H9 (cell line): ENCODE results near the gene ERAL1. TPM values are rescaled to one million over a fixed set of nuclear protein-coding genes. Genes with fewer than 3 reads are reported as not detected.

ENCODE experiments used
- DNase-seq: peaks from one replicate; pipeline ENCODE4 v3.0.0-alpha.2; 2017
- H2AFZ ChIP-seq: one replicate; pipeline ENCODE4 v1.6.1; 2013; ENCODE audit warnings: mild to moderate bottlenecking, low read length, control low read depth, moderate library complexity
- H2AK5ac ChIP-seq: 2 replicates; pipeline ENCODE4 v1.6.1; 2013; ENCODE audit warnings: low read length, control low read depth, mixed read lengths; ENCODE audit not compliant: insufficient read length
- H2BK120ac ChIP-seq: one replicate; pipeline ENCODE4 v1.6.1; 2013; ENCODE audit warnings: low read depth, mild to moderate bottlenecking, low read length, control low read depth, inconsistent platforms; ENCODE audit not compliant: poor library complexity, severe bottlenecking
- H2BK12ac ChIP-seq: 2 replicates; pipeline ENCODE4 v1.6.1; 2013; ENCODE audit warnings: low read length, control low read depth, mixed read lengths, low read depth; ENCODE audit not compliant: insufficient read length
- H2BK15ac ChIP-seq: 2 replicates; pipeline ENCODE4 v1.6.1; 2013; ENCODE audit warnings: low read depth, low read length, control low read depth
- H2BK20ac ChIP-seq: one replicate; pipeline ENCODE4 v1.6.1; 2013; ENCODE audit warnings: low read depth, mild to moderate bottlenecking, low read length, control low read depth, inconsistent platforms; ENCODE audit not compliant: poor library complexity, severe bottlenecking
- H2BK5ac ChIP-seq: 2 replicates; pipeline ENCODE4 v1.6.1; 2013; ENCODE audit warnings: low read length, control low read depth, mixed read lengths; ENCODE audit not compliant: insufficient read length
- H3K14ac ChIP-seq: 2 replicates; pipeline ENCODE4 v1.6.1; 2013; ENCODE audit warnings: low read length, control low read depth; ENCODE audit not compliant: insufficient read depth
- H3K18ac ChIP-seq: 2 replicates; pipeline ENCODE4 v1.6.1; 2013; ENCODE audit warnings: low read depth, mild to moderate bottlenecking, mixed read lengths, low read length, control low read depth; ENCODE audit not compliant: insufficient read length
- H3K23ac ChIP-seq: 2 replicates; pipeline ENCODE4 v1.6.1; 2013; ENCODE audit warnings: low read length, control low read depth, mixed read lengths, low read depth; ENCODE audit not compliant: insufficient read length
- H3K23me2 ChIP-seq: 2 replicates; pipeline ENCODE4 v1.6.1; 2013; ENCODE audit warnings: low read depth, mild to moderate bottlenecking, mixed read lengths, low read length, control low read depth; ENCODE audit not compliant: insufficient read length, poor library complexity, severe bottlenecking
- H3K27ac ChIP-seq: 2 replicates; pipeline ENCODE4 v1.5.1; 2013; ENCODE audit warnings: low read length, control low read depth, mixed read lengths, low read depth; ENCODE audit not compliant: insufficient read length
- H3K27me3 ChIP-seq: 2 replicates; pipeline ENCODE4 v1.6.1; 2013; ENCODE audit warnings: low read length, control low read depth, inconsistent platforms; ENCODE audit not compliant: insufficient read depth
- H3K4ac ChIP-seq: 2 replicates; pipeline ENCODE4 v1.6.1; 2013; ENCODE audit warnings: low read depth, mild to moderate bottlenecking, control low read depth, inconsistent platforms, low read length, moderate library complexity
- H3K4me1 ChIP-seq: 2 replicates; pipeline ENCODE4 v1.6.1; 2013; ENCODE audit warnings: low read length, control low read depth, inconsistent platforms; ENCODE audit not compliant: insufficient read depth
- H3K4me2 ChIP-seq: 2 replicates; pipeline ENCODE4 v1.6.1; 2013; ENCODE audit warnings: low read length, control low read depth, mixed read lengths; ENCODE audit not compliant: insufficient read length, insufficient read depth
- H3K56ac ChIP-seq: 2 replicates; pipeline ENCODE4 v1.6.1; 2013; ENCODE audit warnings: low read depth, mild to moderate bottlenecking, mixed read lengths, low read length, control low read depth; ENCODE audit not compliant: insufficient read length
- H3K79me1 ChIP-seq: 2 replicates; pipeline ENCODE4 v1.6.1; 2013; ENCODE audit warnings: low read depth, mild to moderate bottlenecking, moderate library complexity, low read length, control low read depth, inconsistent platforms; ENCODE audit not compliant: insufficient read depth, poor library complexity, severe bottlenecking
- H3K79me2 ChIP-seq: 2 replicates; pipeline ENCODE4 v1.6.1; 2013; ENCODE audit warnings: low read length, control low read depth, inconsistent platforms; ENCODE audit not compliant: insufficient read depth
- H3K9ac ChIP-seq: 2 replicates; pipeline ENCODE4 v1.6.1; 2013; ENCODE audit warnings: low read length, control low read depth, mixed read lengths; ENCODE audit not compliant: insufficient read length; ENCODE audit errors: extremely low read depth
- H3K9me3 ChIP-seq: one replicate; pipeline ENCODE4 v1.6.1; 2013; ENCODE audit warnings: low read depth, low read length, inconsistent platforms; ENCODE audit not compliant: control insufficient read depth
- H3T11ph ChIP-seq: one replicate; pipeline ENCODE4 v1.6.1; 2013; ENCODE audit warnings: mild to moderate bottlenecking, low read length, control low read depth, inconsistent platforms
- H4K20me1 ChIP-seq: one replicate; pipeline ENCODE4 v1.6.1; 2013; ENCODE audit not compliant: control insufficient read depth, insufficient read length, insufficient read depth
- H4K5ac ChIP-seq: 2 replicates; pipeline ENCODE4 v1.6.1; 2013; ENCODE audit warnings: low read depth, mild to moderate bottlenecking, mixed read lengths, low read length, control low read depth; ENCODE audit not compliant: insufficient read length
- H4K8ac ChIP-seq: replicated peaks from 2 replicates; pipeline ENCODE4 v1.6.1; 2013; ENCODE audit warnings: low read length, control low read depth, mixed read lengths, low read depth; ENCODE audit not compliant: insufficient read length
- H4K91ac ChIP-seq: 2 replicates; pipeline ENCODE4 v1.6.1; 2013; ENCODE audit warnings: low read depth, mild to moderate bottlenecking, moderate library complexity, mixed read lengths, low read length, control low read depth; ENCODE audit not compliant: insufficient read length
- H3K27ac Mint-ChIP-seq, 3 experiments: 2 replicates in 2 of 3; 3 replicates in 1 of 3; pipeline ENCODE4 v1.8.0; 2020 to 2021; ENCODE audit warnings: mixed read lengths in 3 of 3, mild to moderate bottlenecking in 1 of 3, moderate library complexity in 1 of 3
- H3K27me3 Mint-ChIP-seq: 2 replicates; pipeline ENCODE4 v1.8.0; 2021; ENCODE audit warnings: low read depth, mild to moderate bottlenecking, moderate library complexity, mixed read lengths
- H3K36me3 Mint-ChIP-seq, 3 experiments: 2 replicates in 2 of 3; 3 replicates in 1 of 3; pipeline ENCODE4 v1.8.0; 2020 to 2021; ENCODE audit warnings: low read depth in 3 of 3, mixed read lengths in 3 of 3; ENCODE audit not compliant: insufficient read depth in 1 of 3
- H3K4me1 Mint-ChIP-seq, 2 experiments: 2 replicates each; pipeline ENCODE4 v1.8.0; 2020; ENCODE audit warnings: mixed read lengths in 2 of 2
- H3K4me3 Mint-ChIP-seq, 2 experiments: 2 replicates in 1 of 2; 3 replicates in 1 of 2; pipeline ENCODE4 v1.8.0; 2020 to 2021; ENCODE audit warnings: mild to moderate bottlenecking in 2 of 2, mixed read lengths in 2 of 2, moderate library complexity in 1 of 2
- H3K9me3 Mint-ChIP-seq, 2 experiments: 2 replicates in 1 of 2; 3 replicates in 1 of 2; pipeline ENCODE4 v1.8.0; 2020; ENCODE audit warnings: mild to moderate bottlenecking in 2 of 2, mixed read lengths in 2 of 2, moderate library complexity in 1 of 2
- CTCF ChIP-seq: fragments of 200-600 bp; sonication (generic); conservative IDR thresholded peaks from 3 replicates; pipeline ENCODE4 v1.8.0; 2021; ENCODE audit warnings: antibody characterized with exemption, mild to moderate bottlenecking
- WGBS: extraction: QIAGEN DNeasy Blood & Tissue Kit; methylation state at CpG from one replicate; pipeline ENCODE4 v1.1.7; 2013; ENCODE audit warnings: missing lambda C conversion rate, low lambda C conversion rate, mixed read lengths; ENCODE audit not compliant: insufficient read length; ENCODE audit errors: extremely low coverage; 5-methylcytosine and 5-hydroxymethylcytosine counted together
- total RNA-seq: library from RNA; stranded (reverse); gene quantifications from 2 replicates; pipeline ENCODE4 v1.2.1, GENCODE V29; 2021

ERAL1 gene
- total RNA-seq, 1 experiment from 2014 or later: 67.8 TPM

- H3K23ac ChIP-seq: no peak overlapping the region
- no peak overlapping the region for H3K27ac ChIP-seq
- H4K91ac ChIP-seq: no peak overlapping the region
- H3K9me3 ChIP-seq: no peaks in the 10 kb centered on the region
- Mint-ChIP-seq H3K27me3 (no peaks in the 10 kb centered on the region), H3K4me3 (no peak overlapping the region), H3K4me1 (no peaks in the 10 kb centered on the region), H3K36me3 (peaks cover 9 to 19% (median 13%) of the 10 kb centered on the region in 3 experiments; a peak in 6 of 7 replicates), H3K27ac (peak overlapping the region in 1 of 3 experiments; percentile 43; a peak in 2 of 7 replicates), H3K9me3 (no peaks in the 10 kb centered on the region)
- no peak overlapping the region for H2BK5ac ChIP-seq
- peaks cover 2% of the 10 kb centered on the region; the same call in 1 of the 2 replicates for H3K79me2 ChIP-seq
- no peak for TF ChIP-seq CTCF
- no peak overlapping the region for H2AK5ac ChIP-seq
- no peak overlapping the region for H3K14ac ChIP-seq
- no peak overlapping the region for H3T11ph ChIP-seq
- WGBS: no CpG with 5 or more reads among the region's 1 CpG
- H3K56ac ChIP-seq: no peak overlapping the region
- H3K4me2 ChIP-seq: no peak overlapping the region
- H3K23me2 ChIP-seq: no peaks in the 10 kb centered on the region
- no peak overlapping the region for H4K8ac ChIP-seq
- DNase-seq: no peak
- no peak overlapping the region for H3K9ac ChIP-seq
- H2BK120ac ChIP-seq: no peak overlapping the region
- no peak overlapping the region for H2BK12ac ChIP-seq
- peaks cover 3% of the 10 kb centered on the region for H3K79me1 ChIP-seq
- no peak overlapping the region for H2BK20ac ChIP-seq
- H3K18ac ChIP-seq: no peak overlapping the region
- no peaks in the 10 kb centered on the region for H3K4me1 ChIP-seq
- H2AFZ ChIP-seq: no peak overlapping the region
- H3K27me3 ChIP-seq: no peaks in the 10 kb centered on the region
- no peak overlapping the region for H3K4ac ChIP-seq
- no peak overlapping the region for H2BK15ac ChIP-seq
- H4K20me1 ChIP-seq: no peaks in the 10 kb centered on the region
- no peak overlapping the region for H4K5ac ChIP-seq
Measured at GRCh38 chr17:28827672-28828071, 27.1 kb upstream of the ERAL1 start.
